Right cardiac atrium (tissue), 5 donors: ENCODE data around the gene DEPDC4. TPM values are rescaled to one million over a fixed set of nuclear protein-coding genes. Genes with fewer than 3 reads are reported as not detected.
A peak's percentile ranks its signal among the peaks of the same experiment; 100 is the strongest.
"Not testable (repeated sequence)": the region's sequence is repeated elsewhere in the genome, so short reads cannot be mapped to it uniquely, and the experiment has no call there.

ENCODE experiments used
- ATAC-seq, 2 donors: fragments of 200-7000 bp; cut with Tn5 transposase; one replicate each; pipeline versions ENCODE4 v1.8.0 to v1.9.1; 2020; ENCODE audit warnings: moderate library complexity in 2 of 2, mild to moderate bottlenecking in 1 of 2
- DNase-seq, 3 donors: peaks; one replicate each; pipeline ENCODE4 v3.0.0-alpha.2; 2020
- H3K27ac ChIP-seq: one replicate; pipeline ENCODE4 v1.5.1; 2013; ENCODE audit warnings: mild to moderate bottlenecking, low read length, control low read depth, moderate library complexity
- H3K27me3 ChIP-seq: one replicate; pipeline ENCODE4 v1.6.1; 2013; ENCODE audit not compliant: control insufficient read depth, insufficient read depth
- H3K4me1 ChIP-seq: one replicate; pipeline ENCODE4 v1.6.1; 2013; ENCODE audit warnings: low read length; ENCODE audit not compliant: control insufficient read depth, insufficient read depth
- H3K4me3 ChIP-seq: one replicate; pipeline ENCODE4 v1.5.1; 2013; ENCODE audit warnings: low read length, control low read depth
- H3K9me3 ChIP-seq: one replicate; pipeline ENCODE4 v1.6.1; 2013; ENCODE audit warnings: low read length; ENCODE audit not compliant: control insufficient read depth
- WGBS: extraction: QIAGEN DNeasy Blood & Tissue Kit; methylation state at CpG from one replicate; pipeline ENCODE4 v1.1.7; 2013; 5-methylcytosine and 5-hydroxymethylcytosine counted together
- intact Hi-C, 4 donors: fragments of 100-400 bp; cut with DNase I; formaldehyde crosslinking; loops; one replicate each; pipeline versions ENCODE4 v1.11.0 to v1.14.0; 2022 to 2023
- polyA plus RNA-seq: library from polyadenylated mRNA; stranded (reverse); fragments of 200-250 nt; gene quantifications from one replicate; pipeline ENCODE4 v1.2.3, GENCODE V29; 2013
- total RNA-seq, 4 donors: library from RNA; stranded (reverse); fragmentation: NEBNext Ultra II Directional; extraction: Animal tissue kit (Norgen Biotek cat#: 25700); gene quantifications; one replicate each; pipeline ENCODE4 v1.2.1, GENCODE V29; 2021
- donor health status: healthy with polysubstance abuse.
- donor health status: DM: no; HTN: yes; CAD: no.
- donor health status: DM: no; HTN: no; CAD: no.
- donor health status: DM: no; HTN: yes; CAD: no; lungs with severe emphysema.
- donor health status: DM: yes; HTN: yes; CAD: no.

Gene DEPDC4
- total and polyA plus RNA-seq, 5 donors: 0.50 to 0.84 (median 0.64) TPM; not detected in 1

DNA sequence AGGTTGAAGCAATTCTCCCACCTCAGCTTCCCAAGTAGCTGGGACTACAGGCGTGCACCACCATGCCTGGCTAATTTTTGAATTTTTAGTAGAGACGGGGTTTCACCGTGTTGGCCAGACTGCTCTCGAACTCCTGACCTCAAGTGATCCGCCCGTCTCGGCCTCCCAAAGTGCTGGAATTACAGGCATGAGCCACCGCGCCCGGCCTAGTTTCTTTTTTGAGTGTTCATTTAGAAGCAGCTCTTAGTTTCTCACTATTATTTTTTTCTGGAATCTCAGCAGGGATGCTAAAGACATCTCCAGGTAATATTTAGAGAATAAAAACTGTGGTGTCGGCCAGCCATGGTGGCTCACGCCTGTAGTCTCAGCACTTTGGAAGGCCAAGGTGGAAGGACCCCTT lies 17.7 kb upstream of the DEPDC4 start:
- H3K4me1 ChIP-seq, ATAC-seq, H3K27me3 ChIP-seq, H3K9me3 ChIP-seq, intact Hi-C loops, H3K4me3 ChIP-seq, H3K27ac ChIP-seq: not testable (repeated sequence)
- 97% methylated on average over 12 of the region's 12 CpGs for WGBS
- DNase-seq: peak in 1 of 3 donors; percentile 46

DNA sequence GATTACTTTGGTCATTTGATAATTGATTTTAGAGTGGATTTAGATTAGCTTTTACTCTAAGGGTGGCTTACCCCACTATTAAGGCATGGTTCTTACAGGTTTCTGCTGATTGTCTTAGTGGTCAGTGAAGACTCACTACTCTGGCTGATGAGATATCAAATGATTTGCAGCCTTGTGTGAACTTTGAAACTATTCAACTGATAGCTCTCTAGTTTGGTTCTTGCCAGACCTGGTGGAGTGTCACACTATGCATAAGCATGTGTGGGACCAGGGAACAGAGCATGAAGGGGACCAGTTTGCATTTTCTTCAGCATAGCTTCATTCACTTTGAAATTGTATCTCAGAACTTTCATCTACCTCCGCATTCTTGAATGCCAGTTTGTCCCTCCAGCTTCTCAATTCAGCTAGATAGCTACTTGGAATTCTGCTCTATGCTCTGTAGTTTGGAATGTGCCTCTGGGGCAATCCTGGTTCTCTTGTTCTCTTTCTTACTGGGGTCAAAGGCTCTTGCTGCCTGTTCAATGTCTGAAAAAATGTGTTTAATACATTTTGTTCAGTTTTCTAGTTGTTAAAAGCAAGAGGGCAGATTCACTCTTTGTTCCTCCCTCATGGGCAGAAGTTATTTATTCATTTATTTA lies 12.8 kb upstream of the DEPDC4 start:
- Histone ChIP-seq H3K9me3 (no peaks in the 10 kb centered on the region), H3K27ac (no peak overlapping the region), H3K27me3 (no peaks in the 10 kb centered on the region), H3K4me1 (no peaks in the 10 kb centered on the region), H3K4me3 (no peak overlapping the region)
- ATAC-seq (no peak), DNase-seq (no peak)
- intact Hi-C loops: no loop called here
- 82% methylated on average over 1 of the region's 1 CpG for WGBS

DNA sequence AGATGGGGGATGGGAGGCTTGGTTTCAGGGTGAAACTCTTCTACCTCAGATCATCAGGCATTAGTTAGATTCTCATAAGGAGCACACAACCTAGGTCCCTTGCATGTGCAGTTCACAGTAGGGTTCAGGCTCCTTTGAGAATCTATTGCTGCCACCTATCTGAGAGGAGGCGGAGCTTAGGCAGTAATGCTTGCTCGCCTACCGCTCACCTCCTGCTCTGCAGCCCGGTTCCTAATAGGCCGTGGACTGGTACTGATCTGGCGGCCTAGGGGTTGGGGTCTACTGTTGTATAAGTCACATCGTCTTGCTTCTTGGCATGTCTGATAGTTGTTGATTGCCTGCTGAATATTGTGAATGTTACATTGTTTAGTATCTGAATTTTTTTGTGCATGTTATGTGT lies 12.3 kb upstream of the DEPDC4 start:
- Histone ChIP-seq H3K9me3 (no peaks in the 10 kb centered on the region), H3K27me3 (no peaks in the 10 kb centered on the region), H3K27ac (no peak overlapping the region), H3K4me1 (no peaks in the 10 kb centered on the region), H3K4me3 (no peak overlapping the region)
- intact Hi-C loops: no loop called here
- peak in 1 of 3 donors; percentile 28 for DNase-seq
- no peak for ATAC-seq
- WGBS: 96% methylated on average over 7 of the region's 7 CpGs

DNA sequence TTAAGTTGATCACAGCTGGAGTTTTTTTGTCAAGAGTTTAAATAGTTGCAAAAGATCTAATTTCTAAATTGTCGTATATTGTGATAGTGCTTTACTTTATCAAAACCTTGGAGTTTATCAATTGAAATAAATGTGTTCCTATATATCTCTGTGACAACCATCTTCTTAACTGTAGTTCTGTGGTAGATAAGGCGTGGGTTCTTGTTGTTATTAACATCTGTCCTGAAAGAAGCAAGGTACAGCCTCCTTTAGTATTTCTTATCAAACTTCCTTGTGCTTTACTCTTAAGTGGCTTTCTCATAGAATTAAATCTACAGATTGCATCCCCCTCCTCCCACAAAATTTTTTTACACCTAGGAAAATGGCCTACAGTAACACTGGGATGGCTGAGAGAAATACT lies 7.4 kb upstream of the DEPDC4 start:
- Histone ChIP-seq H3K4me3 (no peak overlapping the region), H3K27me3 (no peaks in the 10 kb centered on the region), H3K4me1 (no peaks in the 10 kb centered on the region), H3K9me3 (no peaks in the 10 kb centered on the region), H3K27ac (no peak overlapping the region)
- DNase-seq: no peak
- 92% methylated on average over 2 of the region's 2 CpGs for WGBS
- no peak for ATAC-seq
- intact Hi-C loops: no loop called here

DNA sequence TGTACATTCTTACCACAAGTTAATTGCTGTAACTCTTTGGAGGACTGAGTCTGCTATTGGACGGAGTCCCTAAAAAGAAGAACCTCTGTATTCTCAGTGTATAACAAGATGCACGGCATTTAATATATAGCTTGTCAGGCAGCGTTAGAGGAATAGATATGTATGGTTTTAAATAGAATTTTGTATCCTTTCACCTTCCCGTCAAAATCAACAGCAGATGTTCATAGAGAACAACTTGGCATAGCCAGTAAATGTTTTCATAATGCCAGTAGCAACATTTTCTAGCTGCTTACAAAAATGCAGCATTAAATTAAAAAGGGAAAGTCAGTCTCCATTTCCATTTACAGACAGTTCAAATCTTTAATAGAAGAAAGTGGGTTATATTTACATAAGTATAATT lies 6.9 kb upstream of the DEPDC4 start:
- Histone ChIP-seq H3K4me1 (no peaks in the 10 kb centered on the region), H3K4me3 (no peak overlapping the region), H3K27ac (no peak overlapping the region), H3K27me3 (no peaks in the 10 kb centered on the region), H3K9me3 (no peaks in the 10 kb centered on the region)
- no peak for ATAC-seq
- no peak for DNase-seq
- WGBS: 73% methylated on average over 4 of the region's 4 CpGs
- intact Hi-C loops: no loop called here

DNA sequence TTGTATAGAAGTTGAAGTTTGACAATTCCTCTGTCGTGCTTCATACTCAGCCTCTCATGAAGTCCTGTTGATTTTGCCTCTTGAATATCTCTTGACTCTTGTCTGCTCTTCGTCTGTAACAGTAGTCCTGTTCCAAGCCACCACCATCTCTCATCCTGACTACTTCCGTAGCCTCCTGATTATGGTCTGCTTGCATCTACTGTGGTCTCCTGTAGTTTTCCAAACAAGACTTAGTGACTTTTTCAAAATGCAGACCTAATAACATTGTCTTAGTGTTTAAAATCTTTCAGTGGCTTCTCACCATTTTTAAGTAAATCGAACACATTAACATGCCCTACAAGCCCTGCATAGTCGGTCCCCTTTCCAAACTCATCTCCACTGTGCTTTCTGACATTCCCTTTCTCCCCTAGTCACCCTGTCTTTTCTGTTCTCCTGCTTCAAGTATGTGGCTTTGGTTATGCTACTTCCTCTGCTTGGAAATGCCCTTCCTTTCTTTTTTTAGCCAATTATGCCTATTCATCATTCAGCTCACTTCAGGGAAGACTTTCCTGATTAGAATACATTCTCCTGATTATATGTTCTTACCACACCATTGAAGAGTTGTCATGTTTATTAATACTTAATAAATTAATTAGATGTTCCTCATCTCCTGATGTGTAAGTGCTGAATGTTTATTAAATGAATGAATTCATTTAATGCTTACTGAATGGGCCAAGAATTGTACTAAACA lies 2.1 kb upstream of the DEPDC4 start:
- H3K9me3 ChIP-seq: no peaks in the 10 kb centered on the region
- intact Hi-C loops: no loop called here
- no peak overlapping the region for H3K27ac ChIP-seq
- no peaks in the 10 kb centered on the region for H3K4me1 ChIP-seq
- 44% methylated on average over 5 of the region's 5 CpGs for WGBS
- peak overlapping the region; percentile 86 for H3K4me3 ChIP-seq
- DNase-seq (no peak), ATAC-seq (no peak)
- H3K27me3 ChIP-seq: no peaks in the 10 kb centered on the region

DNA sequence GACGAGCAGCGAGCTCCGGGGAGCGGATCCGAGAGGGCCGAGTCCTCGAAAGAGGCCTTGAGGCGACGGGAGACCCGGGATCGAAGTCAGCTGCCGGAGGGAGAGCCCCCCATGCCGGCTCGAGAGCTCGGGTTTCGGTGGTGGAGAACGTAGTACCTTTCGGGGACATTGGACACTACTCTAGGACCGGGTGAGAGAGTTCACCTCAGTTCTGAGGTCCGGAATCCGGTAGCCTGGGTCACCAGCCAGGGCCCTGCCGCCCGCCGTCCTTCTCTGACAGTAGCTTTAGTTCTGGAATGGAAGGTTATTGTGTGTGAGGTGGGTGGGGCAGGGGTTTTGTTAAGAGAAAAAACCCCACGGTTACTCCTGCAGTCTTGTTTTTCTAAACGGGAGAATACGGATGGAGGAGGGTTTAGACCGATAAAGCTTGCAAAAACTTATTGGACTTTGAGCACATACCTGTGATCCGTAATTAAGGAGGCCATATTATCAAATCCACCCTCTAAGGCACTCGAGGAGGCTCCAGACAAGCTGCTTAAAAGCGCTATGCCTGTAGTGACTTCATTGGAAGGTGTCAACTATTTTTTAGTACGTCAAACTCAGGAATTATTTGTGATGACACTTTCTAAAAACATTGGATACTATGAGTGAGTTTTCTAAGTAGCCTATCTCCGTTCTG lies 863 bp upstream of the DEPDC4 start:
- H3K4me3 ChIP-seq: peak overlapping the region; percentile 86
- peak overlapping the region; percentile 67 for H3K27ac ChIP-seq
- no peaks in the 10 kb centered on the region for H3K4me1 ChIP-seq
- WGBS: under 1% methylated on average over 33 of the region's 33 CpGs
- no peaks in the 10 kb centered on the region for H3K27me3 ChIP-seq
- intact Hi-C loops: no loop called here
- ATAC-seq (peak; percentile 15 to 40), DNase-seq (peak in 1 of 3 donors; percentile 66)
- no peaks in the 10 kb centered on the region for H3K9me3 ChIP-seq

DNA sequence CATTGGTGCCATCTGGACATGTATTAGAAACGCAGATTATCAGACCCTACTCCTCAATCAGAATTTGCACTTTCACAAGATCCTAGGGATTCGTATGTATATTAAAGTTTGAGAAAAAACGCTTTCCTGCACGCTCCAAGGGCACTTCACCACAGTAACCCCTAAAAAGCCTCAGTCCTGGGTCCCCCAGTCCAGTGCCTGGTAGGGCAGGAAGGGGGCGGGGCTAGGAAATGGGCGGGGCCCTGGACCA lies 369 bp downstream of the DEPDC4 start:
- ATAC-seq (peak; percentile 93), DNase-seq (peak; percentile 95 to 98 (median 98))
- Histone ChIP-seq H3K4me1 (no peaks in the 10 kb centered on the region), H3K27me3 (no peaks in the 10 kb centered on the region), H3K27ac (no peak overlapping the region), H3K4me3 (peak overlapping the region; percentile 86), H3K9me3 (no peaks in the 10 kb centered on the region)
- under 1% methylated on average over 6 of the region's 6 CpGs for whole genome bisulfite sequencing
- intact Hi-C loops: no loop called here

DNA sequence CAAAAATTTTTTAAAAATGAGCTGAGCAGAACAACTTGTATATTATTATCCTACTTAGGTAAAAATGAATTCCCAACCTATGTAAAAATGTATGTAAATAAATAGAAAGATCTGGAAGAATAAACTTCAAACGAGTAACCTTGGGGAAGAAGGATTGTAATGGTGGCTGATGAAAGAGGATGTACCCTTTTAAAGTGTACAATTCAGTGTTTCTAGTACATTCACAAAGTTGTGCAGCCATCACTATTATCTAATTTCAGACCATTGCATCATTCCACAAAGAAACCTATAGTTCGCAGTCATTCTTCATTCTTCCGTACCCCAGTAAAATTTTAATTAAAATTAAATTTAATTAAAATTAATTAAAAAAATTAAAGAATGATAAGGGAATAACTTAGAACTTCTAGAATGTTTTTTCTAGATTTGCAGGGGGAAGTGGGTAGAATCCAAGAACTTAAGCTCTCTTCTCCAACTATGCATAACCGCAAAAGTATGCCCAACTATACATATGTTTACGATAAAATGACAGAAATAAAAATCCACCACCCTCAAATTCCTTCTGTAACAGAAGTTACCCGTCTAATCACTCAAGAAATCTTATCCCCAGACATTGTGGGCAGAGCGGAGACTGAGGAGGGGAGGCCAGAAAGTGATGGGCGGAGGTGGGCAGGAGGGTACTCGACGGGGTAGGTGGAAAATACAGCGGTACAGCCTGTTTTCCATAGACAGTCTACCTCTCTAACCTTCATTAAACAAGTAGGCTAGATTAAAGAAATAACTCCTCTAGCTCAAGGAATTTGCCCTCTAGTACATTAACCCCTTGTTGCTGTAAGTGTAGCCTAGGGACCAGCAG lies 921 bp downstream of the DEPDC4 start:
- intact Hi-C loops: no loop called here
- no peak for ATAC-seq
- H3K27ac ChIP-seq: no peak overlapping the region

DNA sequence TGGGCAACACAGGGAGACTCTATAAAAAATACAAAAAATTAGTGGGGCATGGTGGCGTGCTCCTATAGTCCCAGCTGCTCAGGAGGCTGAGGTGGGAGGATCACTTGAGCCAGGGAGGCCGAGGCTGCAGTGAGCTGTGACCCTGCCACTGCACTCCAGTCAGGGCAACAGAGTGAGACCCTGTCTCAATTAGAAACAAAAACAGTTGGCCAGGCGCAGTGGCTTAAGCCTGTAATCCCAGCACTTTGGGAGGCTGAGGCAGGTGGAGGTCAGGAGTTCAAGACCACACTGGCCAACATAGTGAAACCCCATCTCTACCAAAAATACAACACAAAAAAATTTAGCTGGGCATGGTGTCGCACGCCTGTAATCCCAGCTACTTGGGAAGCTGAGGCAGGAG lies 1.8 kb downstream of the DEPDC4 start:
- WGBS: 95% methylated on average over 5 of the region's 5 CpGs
- ATAC-seq, DNase-seq, H3K4me1 ChIP-seq, H3K9me3 ChIP-seq, intact Hi-C loops, H3K27me3 ChIP-seq, H3K4me3 ChIP-seq, H3K27ac ChIP-seq: not testable (repeated sequence)

More for the DNA sequence above, 921 bp downstream of the DEPDC4 start:
- Histone ChIP-seq H3K4me1 (no peaks in the 10 kb centered on the region), H3K27me3 (no peaks in the 10 kb centered on the region), H3K4me3 (peak overlapping the region; percentile 86), H3K9me3 (no peaks in the 10 kb centered on the region)
- DNase-seq: no peak
- 73% methylated on average over 11 of the region's 11 CpGs for WGBS

DNA sequence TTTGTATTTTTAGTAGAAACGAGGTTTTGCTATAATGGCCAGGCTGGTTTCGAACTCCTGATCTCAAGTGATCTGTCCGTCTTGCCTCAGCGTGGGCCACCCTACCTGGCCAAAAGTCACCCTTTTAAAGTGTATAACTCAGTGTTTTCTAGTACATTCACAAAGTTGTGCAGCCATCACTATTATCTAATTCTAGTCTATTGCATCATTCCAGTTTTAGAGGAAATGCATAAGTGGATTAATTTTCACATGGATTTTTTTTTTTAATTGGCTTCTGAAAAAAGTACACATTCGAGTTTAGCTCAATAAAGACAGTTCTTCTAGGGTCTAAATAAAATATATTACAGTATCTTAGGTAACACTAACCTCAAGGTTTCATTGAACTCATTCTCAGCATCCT lies 3.7 kb downstream of the DEPDC4 start:
- no peaks in the 10 kb centered on the region for H3K9me3 ChIP-seq
- H3K4me1 ChIP-seq: no peaks in the 10 kb centered on the region
- H3K27me3 ChIP-seq: no peaks in the 10 kb centered on the region
- intact Hi-C loops: loop anchor here in 1 of 4 donors (5.0 kb wide), 1 partner anchor 56 kb away; no protein-coding TSS in a partner anchor
- ATAC-seq (no peak), DNase-seq (no peak)
- H3K4me3 ChIP-seq: no peak overlapping the region
- 89% methylated on average over 5 of the region's 5 CpGs for WGBS
- no peak overlapping the region for H3K27ac ChIP-seq
